ENCODE results near the gene CDH15.
"Not testable (repeated sequence)": the region's sequence is repeated elsewhere in the genome, so short reads cannot be mapped to it uniquely, and the experiment has no call there.

The CDH15 gene

GRCh38 chr16:89224665-89225064, 53.1 kb downstream of the CDH15 start:
- no peak for DNase-seq (ENCODE audit: low read depth in 3 of 3, low spot score in 1 of 3)

DNA sequence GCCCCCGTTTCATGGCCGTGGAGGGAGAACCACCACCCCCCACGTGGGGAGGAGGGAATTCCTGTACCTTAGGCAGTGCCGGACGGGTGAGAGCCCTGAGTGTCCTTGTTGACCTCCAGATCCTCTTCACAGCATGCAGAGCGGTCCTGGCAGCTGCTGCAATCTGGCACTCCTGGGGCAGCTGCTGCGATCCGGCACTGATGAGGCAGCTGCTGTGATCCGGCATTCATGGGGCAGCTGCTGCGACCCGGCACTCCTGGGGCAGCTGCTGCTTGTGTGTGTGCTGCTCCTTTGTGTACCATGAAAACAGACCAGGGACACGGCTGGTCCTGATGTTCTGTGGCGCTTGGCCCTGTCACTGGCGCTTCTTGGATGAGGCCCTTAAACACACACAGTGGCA, 58.7 kb downstream of the CDH15 start:
- no peak for DNase-seq (ENCODE audit: low read depth in 3 of 3, low spot score in 1 of 3)

DNA sequence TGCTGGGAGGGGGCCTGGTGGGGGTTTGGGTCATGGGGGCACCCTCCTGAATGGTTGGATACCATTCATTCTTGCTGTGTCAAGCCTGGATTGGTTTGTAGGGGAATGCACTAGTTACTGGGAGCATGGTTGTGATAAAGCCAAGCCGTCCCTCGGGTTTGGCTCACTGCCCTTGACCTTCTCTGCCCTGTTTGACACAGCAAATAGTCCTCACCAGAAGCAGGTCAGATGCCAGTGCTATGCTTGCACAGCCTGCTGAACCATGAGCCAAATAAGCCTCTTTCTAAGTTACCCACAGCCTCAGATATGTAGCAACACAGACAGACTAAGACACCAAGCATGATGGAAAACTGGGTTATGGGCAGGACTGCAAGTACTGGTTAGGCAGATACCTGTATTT, 60.6 kb downstream of the CDH15 start:
- DNase-seq (ENCODE audit: low read depth in 3 of 3, low spot score in 1 of 3), result no peak

GRCh38 chr16:89233678-89234490, 62.3 kb downstream of the CDH15 start:
- no peak for DNase-seq (ENCODE audit: low read depth in 3 of 3, low spot score in 1 of 3)

DNA sequence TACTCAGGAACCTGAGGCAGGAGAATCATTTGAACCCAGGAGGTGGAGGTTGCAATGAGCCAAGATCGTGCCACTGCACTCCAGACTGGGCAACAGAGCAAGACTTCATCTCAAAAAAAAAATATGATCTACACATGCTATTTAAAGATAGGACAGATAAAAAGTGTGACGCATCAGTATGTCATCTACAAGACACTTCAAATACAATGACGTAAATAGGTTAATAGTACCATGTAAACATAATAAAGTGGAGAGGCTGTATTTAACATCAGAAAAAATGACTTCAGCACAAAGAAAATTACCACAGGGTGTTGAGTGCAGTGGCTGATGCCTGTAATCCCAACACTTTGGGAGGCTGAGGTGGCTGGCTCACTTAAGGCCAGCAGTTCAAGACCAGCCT, 66.2 kb downstream of the CDH15 start:
- no peak for DNase-seq (ENCODE audit: low read depth in 3 of 3, low spot score in 1 of 3)

DNA sequence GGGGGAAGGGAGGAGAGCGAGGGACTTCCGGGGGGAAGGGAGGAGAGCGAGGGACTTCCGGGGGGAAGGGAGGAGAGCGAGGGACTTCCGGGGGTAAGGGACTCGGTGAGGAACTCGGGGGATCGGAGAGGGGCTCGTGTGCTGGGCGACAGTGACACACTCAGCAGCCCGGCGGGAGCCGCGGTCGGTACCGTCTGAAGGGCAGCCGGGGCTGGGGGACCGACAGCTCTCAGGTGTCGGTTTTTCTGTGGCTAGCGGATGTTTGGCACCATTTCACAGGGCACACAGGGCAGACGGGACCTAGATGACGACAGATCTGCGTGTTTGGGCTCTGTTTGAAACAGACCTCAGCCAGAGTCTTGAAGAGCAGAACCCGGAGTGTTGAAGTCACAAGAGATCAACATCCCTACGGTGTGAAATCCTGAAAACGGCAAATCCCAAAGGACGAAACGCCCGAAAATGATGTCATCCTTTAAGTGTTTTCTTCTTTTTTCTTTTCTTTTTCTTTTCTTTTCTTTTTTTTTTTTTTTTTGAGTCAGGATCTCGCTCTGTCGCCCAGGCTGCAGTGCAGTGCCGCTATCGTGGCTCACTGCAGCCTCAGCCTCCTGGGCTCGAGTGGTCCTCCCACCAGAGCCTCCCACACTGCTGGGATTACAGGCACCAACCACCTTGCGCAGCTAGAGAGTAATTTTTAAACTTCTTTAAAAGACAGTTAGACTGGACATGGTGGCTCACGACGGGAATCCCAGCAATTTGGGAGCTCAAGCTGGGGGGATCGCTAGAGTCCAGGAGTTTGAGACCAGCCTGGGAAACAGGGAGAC, 69.8 kb downstream of the CDH15 start:
- peak; percentile 45 to 62 (median 60) for DNase-seq (ENCODE audit: low read depth in 3 of 3, low spot score in 1 of 3)

DNA sequence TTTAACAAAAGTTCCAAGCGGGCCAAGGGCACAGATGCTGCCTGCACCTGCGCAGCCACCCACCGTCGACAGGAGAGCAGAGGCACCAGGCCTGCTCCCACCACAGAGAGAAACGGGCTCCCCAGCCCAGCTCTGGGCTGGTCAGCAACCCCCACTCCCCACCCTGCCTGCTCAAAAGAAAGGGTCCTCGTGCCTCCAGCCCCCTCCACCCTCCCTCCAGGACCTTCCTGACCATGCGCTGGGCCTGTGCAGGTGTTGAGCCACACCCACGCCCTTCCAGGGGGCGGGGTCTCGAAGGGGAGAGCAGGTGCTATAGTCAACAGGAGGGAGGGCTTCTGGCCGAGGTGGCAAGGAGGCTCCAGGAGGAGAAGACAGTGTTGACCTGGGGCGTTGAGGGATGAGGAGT, 71.2 kb downstream of the CDH15 start:
- no peak for DNase-seq (ENCODE audit: low read depth in 3 of 3, low spot score in 1 of 3)

- DNase-seq (ENCODE audit: low read depth in 3 of 3, low spot score in 1 of 3), result no peak
These were observed 72.1 kb downstream of the CDH15 start for GRCh38 chr16:89243664-89244063.

DNA sequence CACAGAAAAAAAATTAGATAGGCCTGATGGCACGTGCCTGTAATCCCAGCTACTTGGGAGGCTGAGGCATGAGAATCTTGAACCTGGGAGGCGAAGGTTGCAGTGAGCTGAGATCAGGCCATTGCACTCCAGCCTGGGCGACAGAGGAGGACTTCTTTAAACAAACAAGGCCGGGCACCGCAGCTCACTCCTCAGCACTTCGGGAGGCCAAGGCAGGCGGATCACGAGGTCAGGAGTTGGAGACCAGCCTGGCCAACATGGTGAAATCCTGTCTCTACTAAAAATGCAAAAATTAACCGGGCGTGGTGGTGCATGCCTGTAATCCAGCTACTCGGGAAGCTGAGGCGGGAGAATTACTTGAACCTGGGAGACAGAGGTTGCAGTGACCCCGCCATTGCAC, 72.7 kb downstream of the CDH15 start:
- not testable (repeated sequence) for DNase-seq (ENCODE audit: low read depth in 3 of 3, low spot score in 1 of 3)

DNA sequence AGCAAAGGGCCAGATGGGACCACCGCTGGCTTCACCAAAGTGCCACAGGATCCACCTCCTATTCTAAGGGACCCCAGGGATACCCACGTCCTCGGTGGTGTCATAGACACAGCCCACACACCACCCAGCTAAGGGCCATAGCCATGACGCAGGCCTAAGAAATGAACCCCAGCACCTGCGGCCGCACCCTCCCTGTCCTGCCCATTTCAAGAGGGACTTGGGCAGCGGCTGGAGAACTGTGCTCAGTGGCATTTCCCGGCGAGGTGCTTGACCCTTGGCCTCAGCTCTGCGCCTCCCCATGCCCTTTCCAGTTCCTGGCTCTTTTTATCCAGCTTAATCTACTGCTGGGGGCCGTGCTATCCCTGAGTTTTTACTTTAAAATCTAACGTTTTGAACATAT, 73.2 kb downstream of the CDH15 start:
- no peak for DNase-seq (ENCODE audit: low read depth in 3 of 3, low spot score in 1 of 3)

All from stimulated activated CD4-positive, alpha-beta T cell treated with anti-CD3 and anti-CD28 coated beads, TNF-alpha, amount 100 ng/mL, for 1 hour (primary cell).